Colonic mucosa (tissue), 4 donors: ENCODE measurements around the gene MUC13. TPM values are rescaled to one million over a fixed set of nuclear protein-coding genes. Genes with fewer than 3 reads are reported as not detected.

Experiments
- DNase-seq: peaks from one replicate; pipeline ENCODE4 v3.0.0-alpha.2; 2020
- H3K27ac ChIP-seq: fragments of 200-600 bp; one replicate; pipeline ENCODE4 v1.8.0; 2021
- H3K27me3 ChIP-seq: fragments of 200-600 bp; one replicate; pipeline ENCODE4 v1.8.0; 2021
- H3K36me3 ChIP-seq: fragments of 200-600 bp; one replicate; pipeline ENCODE4 v1.8.0; 2021
- H3K4me1 ChIP-seq: fragments of 200-600 bp; one replicate; pipeline ENCODE4 v1.8.0; 2021; ENCODE audit warnings: mild to moderate bottlenecking
- H3K4me3 ChIP-seq: fragments of 200-600 bp; one replicate; pipeline ENCODE4 v1.8.0; 2021
- H3K9ac ChIP-seq, 2 donors: one replicate each; pipeline ENCODE4 v1.7.0; 2013; ENCODE audit warnings: control low read depth in 2 of 2, low read depth in 2 of 2, low read length in 2 of 2
- H3K9me3 ChIP-seq: fragments of 200-600 bp; one replicate; pipeline ENCODE4 v1.8.0; 2021
- CTCF ChIP-seq: fragments of 200-600 bp; IDR thresholded peaks from one replicate; pipeline ENCODE4 v1.8.0; 2022; ENCODE audit warnings: antibody characterized with exemption, mild to moderate bottlenecking
- intact Hi-C: fragments of 100-400 bp; cut with DNase I; formaldehyde crosslinking; loops from one replicate; pipeline ENCODE4 v1.14.1; 2022
- total RNA-seq, 2 donors: library from RNA; stranded (reverse); fragmentation: NEBNext Ultra II Directional in 1 of 2; extraction: Animal tissue kit (Norgen Biotek cat#: 25700) in 1 of 2; gene quantifications; one replicate each; pipeline ENCODE4 v1.2.1, GENCODE V29; 2021
- donor health status: healthy.
- donor health status: DM: no; HTN: no; CAD: no.
- donor health status: DM: no; HTN: no; CAD: no.

The MUC13 gene
- total RNA-seq, 2 donors from 2014 or later: 360 to 853 TPM

DNA sequence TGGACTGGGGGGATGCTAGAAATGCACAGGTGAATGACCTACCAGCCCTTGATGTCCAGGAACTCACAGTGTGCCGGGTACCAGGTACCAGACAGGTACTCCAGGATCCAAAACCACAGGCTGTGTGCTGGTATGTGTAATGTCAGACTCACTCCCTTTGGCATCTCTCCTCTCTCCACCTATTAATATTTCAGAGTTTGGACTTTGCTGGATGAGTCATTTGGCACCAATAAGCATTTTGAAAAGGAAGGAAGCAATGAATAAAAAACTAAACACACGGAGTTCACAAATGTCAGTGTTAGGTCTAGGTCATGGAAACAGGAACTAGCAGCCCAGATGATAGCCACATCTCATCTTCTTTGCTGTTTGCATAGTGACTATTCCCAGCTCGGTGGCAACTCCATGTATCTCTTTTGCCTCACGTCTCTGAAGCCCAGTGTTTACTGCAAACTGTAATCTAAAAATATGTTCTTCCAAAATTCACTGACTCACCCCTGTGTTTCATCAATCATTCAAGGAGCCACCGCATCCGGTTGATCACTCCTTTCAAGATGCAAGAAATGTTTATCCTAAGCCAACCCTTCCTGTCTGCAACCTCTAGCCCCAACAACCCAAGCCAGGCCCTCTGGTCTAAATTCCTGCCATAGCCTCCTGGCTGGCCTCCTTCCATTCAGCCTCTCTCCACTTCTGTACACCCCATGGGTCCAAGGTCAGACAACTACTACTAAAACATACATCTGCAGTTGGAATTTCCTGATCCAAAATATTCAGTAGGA lies 55.8 kb downstream of the MUC13 start:
- Histone ChIP-seq H3K4me3 (no peak overlapping the region), H3K27ac (peak overlapping the region; percentile 62), H3K9me3 (no peaks in the 10 kb centered on the region), H3K9ac (no peak overlapping the region), H3K4me1 (no peaks in the 10 kb centered on the region), H3K27me3 (no peaks in the 10 kb centered on the region), H3K36me3 (no peaks in the 10 kb centered on the region)
- intact Hi-C loops: no loop called here
- no peak for TF ChIP-seq CTCF
- DNase-seq: peak; percentile 29

DNA sequence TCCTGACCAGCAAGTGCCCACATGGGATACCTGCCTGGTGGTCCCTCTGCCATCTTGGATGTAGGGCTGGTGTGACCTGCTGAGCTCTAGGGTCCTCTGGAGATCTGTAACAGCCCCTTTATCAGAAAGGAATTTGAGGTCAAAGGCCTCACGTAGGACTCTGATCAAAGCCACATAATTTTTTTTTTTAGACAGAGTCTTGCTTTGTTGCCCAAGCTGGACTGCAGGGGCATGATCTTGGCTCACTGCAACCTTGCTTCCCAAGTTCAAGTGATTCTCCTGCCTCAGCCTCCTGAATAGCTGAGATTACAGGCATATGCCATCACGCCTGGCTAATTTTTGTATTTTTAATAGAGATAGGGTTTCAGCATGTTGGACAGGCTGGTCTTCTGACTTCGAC lies 56.9 kb downstream of the MUC13 start:
- no peak for DNase-seq
- H3K4me1 ChIP-seq: no peaks in the 10 kb centered on the region
- TF ChIP-seq CTCF: no peak

GRCh38 chr3:124876401-124876878 lies 58.1 kb downstream of the MUC13 start:
- DNase-seq: no peak
- TF ChIP-seq CTCF: no peak
- Histone ChIP-seq H3K9me3 (no peaks in the 10 kb centered on the region), H3K4me3 (no peak overlapping the region), H3K27ac (no peak overlapping the region), H3K9ac (no peak overlapping the region), H3K36me3 (no peaks in the 10 kb centered on the region), H3K27me3 (no peaks in the 10 kb centered on the region), H3K4me1 (no peaks in the 10 kb centered on the region)
- intact Hi-C loops: no loop called here

More for the DNA sequence above, 56.9 kb downstream of the MUC13 start:
- no peaks in the 10 kb centered on the region for H3K27me3 ChIP-seq
- intact Hi-C loops: no loop called here
- H3K27ac ChIP-seq: no peak overlapping the region
- no peaks in the 10 kb centered on the region for H3K36me3 ChIP-seq
- no peaks in the 10 kb centered on the region for H3K9me3 ChIP-seq
- H3K4me3 ChIP-seq: no peak overlapping the region
- no peak overlapping the region for H3K9ac ChIP-seq

DNA sequence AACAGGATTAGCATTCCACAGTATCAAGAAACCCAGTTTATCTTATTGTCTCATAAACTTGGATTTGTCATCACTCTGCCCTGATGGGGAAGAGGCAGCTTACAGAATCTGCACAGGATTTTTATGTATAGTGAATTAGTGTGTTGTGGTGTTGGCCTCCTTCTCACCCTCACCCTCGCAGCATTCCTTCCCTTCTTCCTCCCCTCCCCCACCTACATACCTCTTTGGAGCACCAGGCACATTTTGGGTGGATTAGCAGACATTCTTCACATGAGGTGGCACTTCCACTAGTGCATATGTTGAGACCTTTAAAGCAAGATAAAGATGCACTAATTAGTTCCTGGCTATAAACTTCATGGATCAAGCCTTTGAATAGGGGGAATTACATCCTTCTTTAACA lies 61.3 kb downstream of the MUC13 start:
- Histone ChIP-seq H3K27ac (no peak overlapping the region), H3K9me3 (no peaks in the 10 kb centered on the region), H3K4me1 (no peaks in the 10 kb centered on the region), H3K27me3 (no peaks in the 10 kb centered on the region), H3K36me3 (no peaks in the 10 kb centered on the region), H3K9ac (no peak overlapping the region), H3K4me3 (no peak overlapping the region)
- TF ChIP-seq CTCF: no peak
- DNase-seq: no peak
- intact Hi-C loops: no loop called here

DNA sequence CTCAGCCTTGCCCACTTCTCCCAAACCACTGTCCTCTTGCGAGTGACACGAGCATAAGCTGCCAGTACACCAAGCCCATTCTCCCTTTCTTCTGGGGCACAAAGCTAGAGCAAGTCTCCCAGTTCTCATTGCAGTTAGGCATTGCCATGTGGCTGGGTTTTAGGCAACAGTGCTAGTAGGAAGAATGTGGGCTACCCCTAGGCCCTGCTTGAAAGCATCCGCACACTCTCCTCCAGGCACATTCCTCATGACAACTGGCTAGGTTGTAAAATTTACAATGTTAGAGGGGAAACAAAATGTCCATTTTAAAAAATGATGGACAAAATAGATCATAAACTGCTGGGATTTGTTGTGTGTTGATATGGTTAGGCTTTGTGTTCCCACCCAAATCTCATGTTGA lies 67.0 kb downstream of the MUC13 start:
- no peaks in the 10 kb centered on the region for H3K36me3 ChIP-seq
- no peaks in the 10 kb centered on the region for H3K4me1 ChIP-seq
- H3K9me3 ChIP-seq: no peaks in the 10 kb centered on the region
- H3K27me3 ChIP-seq: no peaks in the 10 kb centered on the region
- no peak overlapping the region for H3K4me3 ChIP-seq
- TF ChIP-seq CTCF: no peak
- H3K27ac ChIP-seq: no peak overlapping the region
- DNase-seq: no peak
- no peak overlapping the region for H3K9ac ChIP-seq
- intact Hi-C loops: no loop called here
